SK-N-SH (cell line): ENCODE results near the gene ARHGAP15. TPM values are rescaled to one million over a fixed set of nuclear protein-coding genes. Genes with fewer than 3 reads are reported as not detected.

ENCODE experiments used
- CTCF ChIA-PET: fragments of 300-600, 350-600 bp; formaldehyde crosslinking; extraction: SDS; loops from one replicate; lab custom pipeline; 2021; lab: Yijun Ruan, JAX
- POLR2A ChIA-PET: fragments of 350-600 bp; sonication (Branson Sonifier 250); formaldehyde crosslinking; extraction: SDS; loops from one replicate; lab custom pipeline; 2020; ENCODE audit warnings: antibody characterized with exemption, inconsistent platforms; lab: Yijun Ruan, JAX
- DNase-seq: peaks from one replicate; pipeline ENCODE4 v3.0.0; 2012
- H2AFZ ChIP-seq: fragments of 200-600 bp; sonication (generic); 2 replicates; pipeline ENCODE4 v1.8.1; 2016; ENCODE audit warnings: antibody characterized with exemption, mild to moderate bottlenecking, low read depth
- H3F3A ChIP-seq: fragments of 200-600 bp; sonication (generic); replicated peaks from 2 replicates; pipeline ENCODE3; 2016; ENCODE audit warnings: antibody characterized with exemption, mild to moderate bottlenecking; ENCODE audit not compliant: insufficient read depth
- H3K27ac ChIP-seq, 2 experiments: fragments of 200-500 bp in 1 of 2; fragments of 200-600 bp in 1 of 2; sonication (Bioruptor generic) in 1 of 2; sonication (generic), shearing (Covaris generic) in 1 of 2; 2 replicates each; pipeline versions ENCODE4 v1.5.1 to v1.6.1; 2014 to 2016; ENCODE audit warnings: low read depth in 2 of 2, inconsistent platforms in 1 of 2, low read length in 1 of 2, mild to moderate bottlenecking in 1 of 2, mixed read lengths in 1 of 2
- H3K27me3 ChIP-seq: fragments of 200-600 bp; sonication (generic), shearing (Covaris generic); 2 replicates; pipeline ENCODE4 v1.6.1; 2016; ENCODE audit warnings: mixed run types; ENCODE audit not compliant: insufficient read depth
- H3K36me3 ChIP-seq, 2 experiments: fragments of 200-500 bp in 1 of 2; fragments of 200-600 bp in 1 of 2; sonication (Bioruptor generic) in 1 of 2; sonication (generic) in 1 of 2; replicated peaks in 1 of 2; 2 replicates each; pipeline versions ENCODE3 to v1.5.1; 2014 to 2016; ENCODE audit warnings: low read length in 1 of 2, mild to moderate bottlenecking in 1 of 2; ENCODE audit not compliant: insufficient read depth in 2 of 2, control insufficient read depth in 1 of 2
- H3K4me1 ChIP-seq, 2 experiments: fragments of 200-500 bp in 1 of 2; fragments of 200-600 bp in 1 of 2; sonication (Bioruptor generic) in 1 of 2; sonication (generic), shearing (Covaris generic) in 1 of 2; 2 replicates each; pipeline versions ENCODE4 v1.5.1 to v1.6.1; 2014 to 2016; ENCODE audit warnings: low read depth in 1 of 2, low read length in 1 of 2, mixed run types in 1 of 2; ENCODE audit not compliant: insufficient read depth in 2 of 2, control insufficient read depth in 1 of 2
- H3K4me2 ChIP-seq: fragments of 200-600 bp; sonication (generic), shearing (Covaris generic); 2 replicates; pipeline ENCODE4 v1.6.1; 2017; ENCODE audit warnings: mixed run types
- H3K4me3 ChIP-seq, 2 experiments: fragments of 200-500 bp in 1 of 2; fragments of 200-600 bp in 1 of 2; sonication (Bioruptor generic) in 1 of 2; sonication (generic), shearing (Covaris generic) in 1 of 2; 2 replicates each; pipeline versions ENCODE4 v1.5.1 to v1.8.1; 2014 to 2016; ENCODE audit warnings: low read depth in 2 of 2, inconsistent platforms in 1 of 2, low read length in 1 of 2, mild to moderate bottlenecking in 1 of 2, mixed read lengths in 1 of 2, moderate library complexity in 1 of 2
- H3K79me2 ChIP-seq: fragments of 200-600 bp; sonication (generic); 2 replicates; pipeline ENCODE4 v1.8.1; 2017; ENCODE audit warnings: mild to moderate bottlenecking; ENCODE audit not compliant: insufficient read depth
- H3K9ac ChIP-seq: fragments of 200-600 bp; sonication (generic); 2 replicates; pipeline ENCODE4 v1.6.1; 2017; ENCODE audit warnings: mixed run types
- H3K9me2 ChIP-seq: fragments of 200-600 bp; sonication (generic); 2 replicates; pipeline ENCODE4 v1.6.1; 2017; ENCODE audit warnings: mixed run types
- H3K9me3 ChIP-seq: fragments of 200-600 bp; sonication (generic); 2 replicates; pipeline ENCODE4 v1.6.1; 2017; ENCODE audit warnings: mixed run types, mild to moderate bottlenecking, moderate library complexity
- H4K20me1 ChIP-seq: fragments of 200-600 bp; sonication (generic); 2 replicates; pipeline ENCODE4 v1.6.1; 2017; ENCODE audit warnings: mild to moderate bottlenecking, mixed run types; ENCODE audit not compliant: insufficient read depth
- CTCF ChIP-seq: fragments of 200-600 bp; sonication (generic); IDR thresholded peaks from 2 replicates; pipeline ENCODE4 v1.6.1; 2017; ENCODE audit warnings: antibody characterized with exemption, mild to moderate bottlenecking, moderate library complexity
- EP300 ChIP-seq, 2 experiments: IDR thresholded peaks; 2 replicates each; pipeline versions ENCODE4 v1.4.0 to v1.6.1; 2012; ENCODE audit warnings: borderline replicate concordance in 1 of 2, low read depth in 1 of 2, low read length in 1 of 2
- EZH2phosphoT487 ChIP-seq: fragments of 200-600 bp; sonication (generic); IDR thresholded peaks from 2 replicates; pipeline ENCODE4 v1.6.1; 2017; ENCODE audit warnings: low read depth, mixed run types, mild to moderate bottlenecking, antibody characterized with exemption, moderate library complexity, borderline replicate concordance
- FOXM1 ChIP-seq: IDR thresholded peaks from 2 replicates; pipeline ENCODE4 v1.4.0; 2012; ENCODE audit warnings: low read depth, mild to moderate bottlenecking
- GABPA ChIP-seq: IDR thresholded peaks from 2 replicates; pipeline ENCODE4 v1.4.0; 2012; ENCODE audit warnings: low read depth, mild to moderate bottlenecking
- GATA2 ChIP-seq: sonication (generic); formaldehyde crosslinking; IDR thresholded peaks from 2 replicates; pipeline ENCODE4 v1.5.0; 2020; ENCODE audit warnings: mild to moderate bottlenecking, missing genetic modification reagents
- JUND ChIP-seq: IDR thresholded peaks from 2 replicates; pipeline ENCODE4 v1.4.0; 2012
- NFIC ChIP-seq: IDR thresholded peaks from 2 replicates; pipeline ENCODE4 v1.4.0; 2012; ENCODE audit warnings: borderline replicate concordance
- PBX3 ChIP-seq: IDR thresholded peaks from 2 replicates; pipeline ENCODE4; 2012
- POLR2AphosphoS5 ChIP-seq: IDR thresholded peaks from 2 replicates; pipeline ENCODE4 v1.6.1; 2012; ENCODE audit warnings: low read depth, low read length
- RCOR1 ChIP-seq: fragments of 150-350 bp; IDR thresholded peaks from 2 replicates; pipeline ENCODE4 v1.6.1; 2017; ENCODE audit warnings: antibody characterized with exemption, low read length
- RFX5 ChIP-seq: IDR thresholded peaks from 2 replicates; pipeline ENCODE4 v1.6.1; 2012; ENCODE audit warnings: mild to moderate bottlenecking, improper control_type of control experiment, low read length
- RXRA ChIP-seq: IDR thresholded peaks from 2 replicates; pipeline ENCODE4 v1.4.0; 2012; ENCODE audit warnings: low read depth, mild to moderate bottlenecking, borderline replicate concordance
- SIN3A ChIP-seq: IDR thresholded peaks from 2 replicates; pipeline ENCODE4 v1.6.1; 2012; ENCODE audit warnings: low read depth, mild to moderate bottlenecking, low read length, moderate library complexity, borderline replicate concordance
- SMC3 ChIP-seq: IDR thresholded peaks from 2 replicates; pipeline ENCODE4 v1.6.1; 2012; ENCODE audit warnings: low read depth, low read length, improper control_type of control experiment
- TAF1 ChIP-seq: IDR thresholded peaks from 2 replicates; pipeline ENCODE4 v1.6.1; 2012; ENCODE audit warnings: low read depth, mild to moderate bottlenecking, low read length, moderate library complexity, borderline replicate concordance
- TEAD4 ChIP-seq: IDR thresholded peaks from 2 replicates; pipeline ENCODE4 v1.4.0; 2012; ENCODE audit warnings: mild to moderate bottlenecking, borderline replicate concordance; ENCODE audit not compliant: insufficient read depth
- USF2 ChIP-seq: fragments of 150-350 bp; IDR thresholded peaks from 2 replicates; pipeline ENCODE4 v1.6.1; 2017; ENCODE audit warnings: antibody characterized with exemption, low read length, low read depth, borderline replicate concordance
- WGBS: methylation state at CpG from one replicate; pipeline ENCODE4 v1.1.6; 2017; ENCODE audit warnings: low lambda C conversion rate; 5-methylcytosine and 5-hydroxymethylcytosine counted together
- polyA plus RNA-seq, 3 experiments: library from polyadenylated mRNA; depleted of rRNA; stranded (reverse); fragments of >200 nt; gene quantifications; 2 replicates each; pipeline ENCODE4 v1.2.3, GENCODE V29; 2012

ARHGAP15 gene
- polyA plus RNA-seq, 1 of the 3 experiments (the other 2 are of a cell fraction) = not detected

- Histone ChIP-seq H3K9ac (no peak overlapping the region), H3K36me3 (no peaks in the 10 kb centered on the region), H3K27me3 (no peaks in the 10 kb centered on the region), H4K20me1 (no peaks in the 10 kb centered on the region), H3K79me2 (no peaks in the 10 kb centered on the region), H2AFZ (no peak overlapping the region), H3K9me2 (no peaks in the 10 kb centered on the region), H3K4me2 (no peak overlapping the region), H3F3A (no peaks in the 10 kb centered on the region), H3K4me3 (no peak overlapping the region), H3K4me1 (peaks cover 0 to 15% of the 10 kb centered on the region in 2 experiments; a peak in 3 of 4 replicates), H3K9me3 (no peaks in the 10 kb centered on the region), H3K27ac (no peak overlapping the region)
- ChIA-PET CTCF (interaction anchor here (0.7 to 0.8 kb wide), 2 partner anchors 9 to 75 kb away, joined by 3 to 4 read pairs; no protein-coding TSS in a partner anchor), POLR2A (no interaction called here)
- no peak for TF ChIP-seq GATA2 (CRISPR knock-in tag)
- no peak for TF ChIP-seq EZH2phosphoT487
- TF ChIP-seq JUND = no peak
- TF ChIP-seq RXRA = no peak
- TF ChIP-seq PBX3 = no peak
- TF ChIP-seq NFIC = no peak
- no peak for DNase-seq
- WGBS = 56% methylated on average over 1 of the region's 1 CpG
Observed at GRCh38 chr2:143689541-143689940, 560.3 kb downstream of the ARHGAP15 start.

- no peaks in the 10 kb centered on the region for H3K9me3 ChIP-seq
- no peaks in the 10 kb centered on the region for H3K27me3 ChIP-seq
- no peak overlapping the region for H3K4me3 ChIP-seq
- DNase-seq = no peak
- H4K20me1 ChIP-seq = no peaks in the 10 kb centered on the region
- no peak overlapping the region for H2AFZ ChIP-seq
- CTCF ChIA-PET = interaction anchor here (0.7 to 0.8 kb wide), 2 partner anchors 10 to 76 kb away, joined by 3 to 4 read pairs; no protein-coding TSS in a partner anchor
- WGBS = 84% methylated on average over 2 of the region's 2 CpGs
- H3K9ac ChIP-seq = no peak overlapping the region
- peaks cover 0 to 13% of the 10 kb centered on the region in 2 experiments; a peak in 3 of 4 replicates for H3K4me1 ChIP-seq
- no peaks in the 10 kb centered on the region for H3K9me2 ChIP-seq
- no peaks in the 10 kb centered on the region for H3K79me2 ChIP-seq
- TF ChIP-seq SIN3A = no peak
- H3K4me2 ChIP-seq = no peak overlapping the region
- POLR2A ChIA-PET = no interaction called here
- H3K27ac ChIP-seq = no peak overlapping the region
- no peaks in the 10 kb centered on the region for H3K36me3 ChIP-seq
- H3F3A ChIP-seq = no peaks in the 10 kb centered on the region
Observed at GRCh38 chr2:143690235-143690634, 561.0 kb downstream of the ARHGAP15 start.

- Histone ChIP-seq H3K27me3 (no peaks in the 10 kb centered on the region), H3K9ac (no peak overlapping the region), H3K4me1 (peaks cover 0 to 11% of the 10 kb centered on the region in 2 experiments; a peak in 3 of 4 replicates), H3K9me2 (no peaks in the 10 kb centered on the region), H3K9me3 (no peaks in the 10 kb centered on the region), H3F3A (no peaks in the 10 kb centered on the region), H3K36me3 (no peaks in the 10 kb centered on the region), H3K4me3 (no peak overlapping the region), H3K27ac (peak overlapping the region in 1 of 2 experiments; percentile 43; a peak in 2 of 4 replicates), H2AFZ (no peak overlapping the region), H4K20me1 (no peaks in the 10 kb centered on the region), H3K79me2 (no peaks in the 10 kb centered on the region), H3K4me2 (no peak overlapping the region)
- WGBS = 82% methylated on average over 4 of the region's 4 CpGs
- ChIA-PET CTCF (no interaction called here), POLR2A (no interaction called here)
- TF ChIP-seq TEAD4 = no peak
- no peak for TF ChIP-seq RFX5
- no peak for TF ChIP-seq GABPA
- TF ChIP-seq EP300 (IDR thresholded peaks at IDR 0.05; ENCODE audit: borderline replicate concordance in 1 of 2, low read depth in 1 of 2, low read length in 1 of 2) = no peak
- no peak for TF ChIP-seq JUND
- no peak for TF ChIP-seq GATA2 (CRISPR knock-in tag)
- TF ChIP-seq TAF1 = no peak
- TF ChIP-seq FOXM1 = no peak
- TF ChIP-seq CTCF = no peak
- no peak for TF ChIP-seq RXRA
- TF ChIP-seq SIN3A = no peak
- TF ChIP-seq USF2 = no peak
- no peak for TF ChIP-seq POLR2AphosphoS5
- no peak for TF ChIP-seq RCOR1
- no peak for TF ChIP-seq SMC3
- DNase-seq = no peak
Observed at GRCh38 chr2:143691121-143691520, 561.9 kb downstream of the ARHGAP15 start.
